GM10248 (cell line): ENCODE results near the gene OTOL1.

Experiments used
- CTCF ChIA-PET: fragments of 300-600 bp; sonication (Branson Sonifier 250); formaldehyde crosslinking; extraction: SDS; loops from one replicate; lab custom pipeline; 2021; ENCODE audit warnings: antibody characterized with exemption; lab: Yijun Ruan, JAX
- POLR2A ChIA-PET: fragments of 350-650 bp; sonication (Branson Sonifier 250); formaldehyde crosslinking; extraction: SDS; loops from one replicate; lab custom pipeline; 2020; ENCODE audit warnings: antibody characterized with exemption; lab: Yijun Ruan, JAX
- DNase-seq: peaks from one replicate; pipeline ENCODE4 v3.0.0; 2012; ENCODE audit errors: extremely low spot score
- CTCF ChIP-seq: IDR thresholded peaks from 2 replicates; pipeline ENCODE4 v1.5.1; 2012; ENCODE audit warnings: mild to moderate bottlenecking, low read depth; ENCODE audit errors: extremely low read depth, missing control alignments, control extremely low read depth

The OTOL1 gene

GRCh38 chr3:161496508-161496907 is at the start of gene OTOL1:
Gene OTOL1, plus strand, starts transcription at chr3:161496808. Its CDS starts 0 bp downstream, at chr3:161496808.
- TF ChIP-seq CTCF, result no peak
- no peak for DNase-seq
- ChIA-PET POLR2A (no interaction called here), CTCF (no interaction called here)

- TF ChIP-seq CTCF, result no peak
- ChIA-PET CTCF (interaction anchor here (0.8 to 1.1 kb wide), 3 partner anchors 20 to 32 kb away, joined by 3 read pairs; no protein-coding TSS in a partner anchor), POLR2A (no interaction called here)
- no peak for DNase-seq
Observed at GRCh38 chr3:161449785-161450184, 46.8 kb upstream of the OTOL1 start.

GRCh38 chr3:161452179-161452578 is 44.4 kb upstream of the OTOL1 start:
- DNase-seq, result no peak
- TF ChIP-seq CTCF, result no peak
- CTCF ChIA-PET, result no interaction called here
- POLR2A ChIA-PET, result no interaction called here

GRCh38 chr3:161454615-161455014 is 42.0 kb upstream of the OTOL1 start:
- no peak for DNase-seq
- TF ChIP-seq CTCF, result no peak
- ChIA-PET CTCF (no interaction called here), POLR2A (no interaction called here)

- no peak for TF ChIP-seq CTCF
- POLR2A ChIA-PET, result no interaction called here
- CTCF ChIA-PET, result interaction anchor here (2.1 kb wide), 1 partner anchor 11 kb away, joined by 6 read pairs; no protein-coding TSS in a partner anchor
- DNase-seq, result no peak
Observed at GRCh38 chr3:161455962-161456361, 40.6 kb upstream of the OTOL1 start.

GRCh38 chr3:161462138-161462537 is 34.5 kb upstream of the OTOL1 start:
- ChIA-PET CTCF (no interaction called here), POLR2A (no interaction called here)
- DNase-seq, result no peak
- no peak for TF ChIP-seq CTCF
